Measurements from ENCODE around the gene CUBN. TPM values are rescaled to one million over a fixed set of nuclear protein-coding genes. Genes with fewer than 3 reads are reported as not detected.

The CUBN gene
- total RNA-seq, 1 experiment from 2014 or later, result 0.46 TPM

DNA sequence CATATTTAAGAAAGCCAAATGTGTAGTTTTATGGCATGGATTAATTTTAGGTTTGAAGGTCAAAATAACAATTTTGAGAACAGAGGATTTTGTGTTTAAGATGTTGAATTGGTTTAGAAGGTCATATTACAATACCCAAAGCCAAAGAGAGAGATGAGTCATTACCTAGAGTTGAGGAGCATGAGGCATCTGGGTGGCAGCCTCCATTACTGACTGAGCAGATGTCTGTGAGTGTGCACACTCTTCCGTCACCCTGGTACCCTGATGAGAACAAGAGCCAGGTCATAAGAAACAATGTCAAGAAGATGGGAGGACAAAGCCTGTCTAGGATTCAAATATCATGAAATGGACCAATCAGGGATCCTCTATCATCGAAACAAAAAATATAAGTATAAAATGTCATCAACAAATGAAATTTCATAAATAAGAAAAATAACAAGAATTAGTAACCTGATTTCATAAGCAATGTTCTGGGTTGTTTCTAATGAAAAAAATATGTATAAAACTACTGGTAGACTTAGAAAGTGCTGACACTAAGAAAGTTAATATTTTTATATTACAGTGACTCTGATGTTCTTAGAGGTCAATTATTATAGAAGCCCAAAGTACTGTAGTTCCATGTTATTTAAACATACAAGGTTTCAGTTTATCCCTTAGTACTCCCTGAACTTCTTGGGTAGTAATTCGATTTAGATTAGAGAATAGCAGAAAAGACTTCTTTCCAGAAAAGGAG is 20.0 kb downstream of the CUBN start:
- H3K27ac Mint-ChIP-seq, result no peak overlapping the region
- DNase-seq (ENCODE audit: low spot score) (no peak), ATAC-seq (no peak)
- POLR2A ChIA-PET, result no interaction called here
- H3K27me3 Mint-ChIP-seq (ENCODE audit: low read depth), result no peaks in the 10 kb centered on the region
- TF ChIP-seq ATF1 (CRISPR knock-in tag; IDR thresholded peaks at IDR 0.05) (no peak), FOXP1 (CRISPR knock-in tag; IDR thresholded peaks at IDR 0.05; ENCODE audit: borderline replicate concordance) (no peak), NFE2L1 (CRISPR knock-in tag; IDR thresholded peaks at IDR 0.05) (no peak), ZNF416 (CRISPR knock-in tag; IDR thresholded peaks at IDR 0.05) (no peak), SOX15 (CRISPR knock-in tag; IDR thresholded peaks at IDR 0.05) (no peak), RORB (CRISPR knock-in tag; IDR thresholded peaks at IDR 0.05) (no peak), ZSCAN18 (CRISPR knock-in tag; IDR thresholded peaks at IDR 0.05) (no peak), FOXP4 (CRISPR knock-in tag; IDR thresholded peaks at IDR 0.05) (no peak), CREB1 (CRISPR knock-in tag; IDR thresholded peaks at IDR 0.05) (no peak), OVOL2 (CRISPR knock-in tag; IDR thresholded peaks at IDR 0.05; ENCODE audit: borderline replicate concordance) (no peak), ZNF263 (CRISPR knock-in tag; IDR thresholded peaks at IDR 0.05; ENCODE audit: low read depth) (no peak), ZMAT4 (CRISPR knock-in tag; IDR thresholded peaks at IDR 0.05) (no peak), ZNF317 (CRISPR knock-in tag; IDR thresholded peaks at IDR 0.05; ENCODE audit: borderline replicate concordance, low read depth) (no peak), ZNF281 (CRISPR knock-in tag; IDR thresholded peaks at IDR 0.05) (no peak), HMGA2 (CRISPR knock-in tag; IDR thresholded peaks at IDR 0.05) (no peak), AFF4 (CRISPR knock-in tag; IDR thresholded peaks at IDR 0.05; ENCODE audit: borderline replicate concordance) (no peak), NR3C1 (CRISPR knock-in tag; conservative IDR thresholded peaks at IDR 0.05; ENCODE audit: low read depth) (no peak), ZBTB43 (CRISPR knock-in tag; IDR thresholded peaks at IDR 0.05) (no peak)
- TF ChIP-seq, protein P1, sequence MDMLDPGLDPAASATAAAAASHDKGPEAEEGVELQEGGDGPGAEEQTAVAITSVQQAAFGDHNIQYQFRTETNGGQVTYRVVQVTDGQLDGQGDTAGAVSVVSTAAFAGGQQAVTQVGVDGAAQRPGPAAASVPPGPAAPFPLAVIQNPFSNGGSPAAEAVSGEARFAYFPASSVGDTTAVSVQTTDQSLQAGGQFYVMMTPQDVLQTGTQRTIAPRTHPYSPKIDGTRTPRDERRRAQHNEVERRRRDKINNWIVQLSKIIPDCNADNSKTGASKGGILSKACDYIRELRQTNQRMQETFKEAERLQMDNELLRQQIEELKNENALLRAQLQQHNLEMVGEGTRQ (CRISPR knock-in tag; IDR thresholded peaks at IDR 0.05), result no peak
- TF ChIP-seq, protein P2, sequence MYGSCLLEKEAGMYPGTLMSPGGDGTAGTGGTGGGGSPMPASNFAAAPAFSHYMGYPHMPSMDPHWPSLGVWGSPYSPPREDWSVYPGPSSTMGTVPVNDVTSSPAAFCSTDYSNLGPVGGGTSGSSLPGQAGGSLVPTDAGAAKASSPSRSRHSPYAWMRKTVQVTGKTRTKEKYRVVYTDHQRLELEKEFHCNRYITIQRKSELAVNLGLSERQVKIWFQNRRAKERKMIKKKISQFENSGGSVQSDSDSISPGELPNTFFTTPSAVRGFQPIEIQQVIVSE (CRISPR knock-in tag; IDR thresholded peaks at IDR 0.05; ENCODE audit: borderline replicate concordance), result no peak
- H3K4me1 Mint-ChIP-seq, result no peaks in the 10 kb centered on the region
- no peaks in the 10 kb centered on the region for H3K36me3 Mint-ChIP-seq
- CTCF ChIA-PET, result no interaction called here
- H3K9me3 Mint-ChIP-seq, result no peaks in the 10 kb centered on the region
- H3K4me3 Mint-ChIP-seq, result no peak overlapping the region

Measured in WTC11 (cell line).